ENCODE results near the gene ANO7.
A peak's percentile ranks its signal among the peaks of the same experiment; 100 is the strongest.

Gene ANO7

GRCh38 chr2:241249654-241250053 lies 61.2 kb downstream of the ANO7 start:
- DNase-seq (ENCODE audit: low spot score): no peak

- no peak for DNase-seq (ENCODE audit: low spot score)
These were observed 64.5 kb downstream of the ANO7 start for GRCh38 chr2:241252778-241253475.

GRCh38 chr2:241254904-241255351 lies 66.5 kb downstream of the ANO7 start:
- no peak for DNase-seq (ENCODE audit: low spot score)

GRCh38 chr2:241255542-241256167 lies 67.2 kb downstream of the ANO7 start:
- no peak for DNase-seq (ENCODE audit: low spot score)

- DNase-seq (ENCODE audit: low spot score): no peak
These were observed 67.7 kb downstream of the ANO7 start for GRCh38 chr2:241256168-241256545.

- no peak for DNase-seq (ENCODE audit: low spot score)
These were observed 69.0 kb downstream of the ANO7 start for GRCh38 chr2:241257419-241258032.

- DNase-seq (ENCODE audit: low spot score): no peak
These were observed 70.2 kb downstream of the ANO7 start for GRCh38 chr2:241258505-241259280.

- DNase-seq (ENCODE audit: low spot score): no peak
These were observed 72.4 kb downstream of the ANO7 start for GRCh38 chr2:241260911-241261310.

GRCh38 chr2:241261628-241262027 lies 73.2 kb downstream of the ANO7 start:
- DNase-seq (ENCODE audit: low spot score): no peak

GRCh38 chr2:241263061-241263460 lies 74.6 kb downstream of the ANO7 start:
- DNase-seq (ENCODE audit: low spot score): no peak

- no peak for DNase-seq (ENCODE audit: low spot score)
These were observed 77.0 kb downstream of the ANO7 start for GRCh38 chr2:241265506-241265905.

GRCh38 chr2:241267249-241268067 lies 79.0 kb downstream of the ANO7 start:
- DNase-seq (ENCODE audit: low spot score): no peak

- no peak for DNase-seq (ENCODE audit: low spot score)
These were observed 79.8 kb downstream of the ANO7 start for GRCh38 chr2:241268306-241268705.

- DNase-seq (ENCODE audit: low spot score): no peak
These were observed 80.4 kb downstream of the ANO7 start for GRCh38 chr2:241268716-241269445.

- no peak for DNase-seq (ENCODE audit: low spot score)
These were observed 81.4 kb downstream of the ANO7 start for GRCh38 chr2:241269707-241270520.

- DNase-seq (ENCODE audit: low spot score): no peak
These were observed 82.1 kb downstream of the ANO7 start for GRCh38 chr2:241270531-241270930.

- DNase-seq (ENCODE audit: low spot score): peak; percentile 60
These were observed 83.3 kb downstream of the ANO7 start for GRCh38 chr2:241271706-241272302.

- DNase-seq (ENCODE audit: low spot score): peak; percentile 67
These were observed 84.1 kb downstream of the ANO7 start for GRCh38 chr2:241272303-241273209.

Measured in ecto neural progenitor cell (in vitro differentiated cells).